ENCODE measurements around the gene MEIS2.

Gene MEIS2

DNA sequence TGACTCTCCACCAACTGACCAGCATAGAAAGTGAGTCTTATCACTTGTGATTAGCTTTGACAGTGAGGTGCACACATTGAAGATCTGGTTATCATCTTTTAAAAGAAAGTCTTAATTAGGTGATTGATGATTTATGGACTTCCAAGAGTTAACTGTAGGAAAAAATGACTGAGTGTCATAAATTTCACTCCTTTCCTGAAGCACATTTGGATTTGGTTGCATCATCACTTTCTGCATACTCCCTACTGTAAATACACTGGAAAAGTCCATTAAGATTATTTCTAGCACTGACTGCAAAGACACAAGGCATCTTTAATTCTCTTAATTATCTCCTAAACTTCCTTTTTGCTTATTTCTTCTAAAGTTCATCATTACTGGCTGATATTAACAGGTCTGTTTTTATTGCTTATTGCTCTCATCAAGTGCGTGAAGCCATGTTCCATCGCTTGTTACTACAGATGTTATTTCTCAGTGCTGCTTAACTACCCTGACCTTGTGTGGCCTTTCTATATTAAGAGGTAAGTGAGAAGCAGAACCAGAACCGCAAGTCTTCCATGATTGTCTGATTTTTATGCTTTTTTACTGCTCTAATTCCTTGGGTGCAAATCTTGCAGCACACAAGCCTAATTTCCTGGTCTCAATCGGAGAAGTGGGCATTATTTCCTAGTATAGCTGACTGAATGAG, 153.2 kb downstream of the MEIS2 start:
- TF ChIP-seq MYC (IDR thresholded peaks at IDR 0.05; ENCODE audit: low read depth, low read length) (no peak), POLR2A (IDR thresholded peaks at IDR 0.05; ENCODE audit: extremely low read depth, insufficient read length) (no peak)
- TF ChIP-seq, protein P1, sequence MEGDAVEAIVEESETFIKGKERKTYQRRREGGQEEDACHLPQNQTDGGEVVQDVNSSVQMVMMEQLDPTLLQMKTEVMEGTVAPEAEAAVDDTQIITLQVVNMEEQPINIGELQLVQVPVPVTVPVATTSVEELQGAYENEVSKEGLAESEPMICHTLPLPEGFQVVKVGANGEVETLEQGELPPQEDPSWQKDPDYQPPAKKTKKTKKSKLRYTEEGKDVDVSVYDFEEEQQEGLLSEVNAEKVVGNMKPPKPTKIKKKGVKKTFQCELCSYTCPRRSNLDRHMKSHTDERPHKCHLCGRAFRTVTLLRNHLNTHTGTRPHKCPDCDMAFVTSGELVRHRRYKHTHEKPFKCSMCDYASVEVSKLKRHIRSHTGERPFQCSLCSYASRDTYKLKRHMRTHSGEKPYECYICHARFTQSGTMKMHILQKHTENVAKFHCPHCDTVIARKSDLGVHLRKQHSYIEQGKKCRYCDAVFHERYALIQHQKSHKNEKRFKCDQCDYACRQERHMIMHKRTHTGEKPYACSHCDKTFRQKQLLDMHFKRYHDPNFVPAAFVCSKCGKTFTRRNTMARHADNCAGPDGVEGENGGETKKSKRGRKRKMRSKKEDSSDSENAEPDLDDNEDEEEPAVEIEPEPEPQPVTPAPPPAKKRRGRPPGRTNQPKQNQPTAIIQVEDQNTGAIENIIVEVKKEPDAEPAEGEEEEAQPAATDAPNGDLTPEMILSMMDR (IDR thresholded peaks at IDR 0.05; ENCODE audit: low read depth, low read length) = no peak
- TF ChIP-seq, protein P2, sequence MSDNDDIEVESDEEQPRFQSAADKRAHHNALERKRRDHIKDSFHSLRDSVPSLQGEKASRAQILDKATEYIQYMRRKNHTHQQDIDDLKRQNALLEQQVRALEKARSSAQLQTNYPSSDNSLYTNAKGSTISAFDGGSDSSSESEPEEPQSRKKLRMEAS (IDR thresholded peaks at IDR 0.05; ENCODE audit: low read depth, low read length) = no peak
- no peak overlapping the region for H3K4me3 ChIP-seq (ENCODE audit: low read depth, low read length)
- no peak for DNase-seq (ENCODE audit: low read depth)

DNA sequence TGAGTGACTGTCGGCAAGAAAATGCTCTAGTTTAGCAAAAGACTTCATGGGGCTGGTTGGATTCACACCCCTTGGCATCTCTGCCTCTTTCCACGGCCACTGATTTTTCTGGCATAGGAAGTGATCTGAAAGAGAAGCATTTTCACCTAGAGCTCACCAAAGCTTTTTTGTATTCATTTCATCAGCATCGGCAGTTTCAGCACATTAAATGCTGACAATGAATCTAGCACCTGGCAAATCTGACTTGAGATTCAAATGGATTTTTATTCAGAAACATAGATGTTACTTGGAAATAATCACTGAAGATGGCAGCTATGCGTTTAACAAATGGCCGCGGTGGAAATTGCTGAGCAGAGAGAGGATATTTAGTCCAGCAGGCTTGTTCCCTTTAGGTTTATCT, 155.9 kb downstream of the MEIS2 start:
- no peak overlapping the region for H3K4me3 ChIP-seq (ENCODE audit: low read depth, low read length)
- TF ChIP-seq, protein P2 (IDR thresholded peaks at IDR 0.05; ENCODE audit: low read depth, low read length) = no peak
- TF ChIP-seq MYC (IDR thresholded peaks at IDR 0.05; ENCODE audit: low read depth, low read length) (no peak), POLR2A (IDR thresholded peaks at IDR 0.05; ENCODE audit: extremely low read depth, insufficient read length) (no peak)
- TF ChIP-seq, protein P1 (IDR thresholded peaks at IDR 0.05; ENCODE audit: low read depth, low read length) = no peak
- no peak for DNase-seq (ENCODE audit: low read depth)

DNA sequence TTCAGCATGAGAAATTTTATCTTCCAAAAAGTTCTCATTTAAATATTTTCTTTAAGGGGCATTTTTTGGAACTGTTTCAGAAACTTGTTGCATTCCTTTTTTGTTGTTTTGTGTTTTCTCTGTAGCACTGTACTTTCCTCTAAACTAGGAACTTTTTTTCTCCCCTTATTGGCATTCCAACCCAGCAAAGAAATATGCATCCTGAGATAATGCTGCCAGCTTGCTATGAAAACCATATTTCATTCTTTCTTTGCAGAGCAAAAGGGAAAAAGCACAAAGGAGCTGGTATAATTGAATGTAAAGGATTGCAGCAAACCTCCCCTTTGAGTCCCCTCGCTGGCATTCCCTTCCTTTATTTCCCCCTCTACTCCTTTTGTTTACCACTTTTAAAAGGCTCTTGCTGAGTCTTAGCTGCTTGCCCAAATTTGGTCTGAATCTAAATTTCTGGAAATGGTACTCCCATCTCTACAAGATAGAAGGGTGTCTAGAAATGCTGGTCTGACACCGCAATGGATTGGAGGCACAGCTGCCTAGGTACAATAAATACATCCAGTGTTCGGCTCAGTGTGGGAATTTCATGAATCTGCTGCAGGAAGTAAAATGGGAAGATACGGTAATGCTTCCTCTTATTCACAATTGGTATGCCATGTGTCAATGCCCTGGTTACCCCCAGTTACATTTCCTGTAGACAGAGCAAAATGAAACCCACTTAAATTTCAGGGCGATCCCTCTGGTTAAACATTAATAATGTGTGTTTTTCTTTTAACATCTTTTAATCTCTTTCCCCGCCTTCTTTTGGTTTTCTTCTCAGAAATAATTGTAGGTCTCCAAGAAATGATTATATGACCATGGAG, 156.6 kb downstream of the MEIS2 start:
- TF ChIP-seq, protein P2 (IDR thresholded peaks at IDR 0.05; ENCODE audit: low read depth, low read length) = no peak
- TF ChIP-seq, protein P1 (IDR thresholded peaks at IDR 0.05; ENCODE audit: low read depth, low read length) = no peak
- TF ChIP-seq POLR2A (IDR thresholded peaks at IDR 0.05; ENCODE audit: extremely low read depth, insufficient read length) (no peak), MYC (IDR thresholded peaks at IDR 0.05; ENCODE audit: low read depth, low read length) (no peak)
- no peak for DNase-seq (ENCODE audit: low read depth)

DNA sequence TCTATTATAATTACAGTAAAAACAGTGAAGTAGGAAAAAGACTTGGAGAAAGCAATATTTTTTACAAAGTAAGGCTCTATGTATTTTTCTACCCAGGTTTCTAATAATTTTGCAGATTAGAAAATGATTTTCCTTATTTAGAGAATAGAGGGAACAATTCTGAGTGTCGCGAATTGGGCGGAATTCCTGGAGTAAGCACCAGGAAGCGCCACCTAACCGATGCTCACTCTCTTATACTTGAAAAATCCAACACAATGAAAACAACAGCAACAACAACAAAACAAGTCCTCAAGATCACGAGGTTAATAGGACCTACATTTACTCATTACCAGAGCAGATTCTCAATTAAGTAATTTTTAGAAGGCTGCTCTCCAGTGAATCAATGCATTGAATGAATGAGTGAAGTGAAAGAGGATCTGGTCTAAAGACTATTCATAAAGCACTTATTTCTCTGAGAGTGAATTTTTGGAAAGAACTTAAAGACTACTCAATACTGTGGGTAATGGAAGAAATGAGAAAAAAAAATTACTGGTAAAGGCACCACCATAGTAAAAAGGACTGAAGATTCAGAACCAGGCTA, 158.0 kb downstream of the MEIS2 start:
- no peak for DNase-seq (ENCODE audit: low read depth)
- TF ChIP-seq, protein P2 (IDR thresholded peaks at IDR 0.05; ENCODE audit: low read depth, low read length) = no peak
- no peak for TF ChIP-seq MYC (IDR thresholded peaks at IDR 0.05; ENCODE audit: low read depth, low read length)
- TF ChIP-seq, protein P1 (IDR thresholded peaks at IDR 0.05; ENCODE audit: low read depth, low read length) = no peak
- no peak overlapping the region for H3K4me3 ChIP-seq (ENCODE audit: low read depth, low read length)

More for the DNA sequence above, 156.6 kb downstream of the MEIS2 start:
- no peak overlapping the region for H3K4me3 ChIP-seq (ENCODE audit: low read depth, low read length)

DNA sequence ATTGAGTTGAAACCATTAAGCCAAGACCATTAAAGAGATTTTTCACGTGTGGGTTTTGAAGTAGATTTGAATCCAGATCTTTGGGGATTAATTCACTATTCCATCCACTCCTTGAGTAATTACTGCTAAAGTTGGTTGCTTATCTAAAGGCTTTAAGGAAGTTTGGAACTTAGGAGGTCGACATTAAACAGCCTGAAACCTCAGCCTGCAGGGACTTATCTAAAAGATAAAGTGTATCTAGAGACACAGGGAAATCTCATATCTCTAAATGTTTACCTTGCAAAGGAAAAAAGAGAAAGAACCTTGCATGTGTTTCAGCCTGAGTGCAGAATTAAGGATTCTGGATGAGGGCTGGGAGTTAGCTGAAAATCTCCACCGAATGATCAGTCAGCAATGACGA, 158.6 kb downstream of the MEIS2 start:
- TF ChIP-seq POLR2A (IDR thresholded peaks at IDR 0.05; ENCODE audit: extremely low read depth, insufficient read length) (no peak), MYC (IDR thresholded peaks at IDR 0.05; ENCODE audit: low read depth, low read length) (no peak)
- TF ChIP-seq, protein P1 (IDR thresholded peaks at IDR 0.05; ENCODE audit: low read depth, low read length) = no peak
- TF ChIP-seq, protein P2 (IDR thresholded peaks at IDR 0.05; ENCODE audit: low read depth, low read length) = no peak
- DNase-seq (ENCODE audit: low read depth) = no peak
- no peak overlapping the region for H3K4me3 ChIP-seq (ENCODE audit: low read depth, low read length)

All from NB4 (cell line).